Activated CD4-positive, alpha-beta memory T cell treated with anti-CD3 and anti-CD28 coated beads for 36 hours (primary cell): Measurements from ENCODE around the gene CCDC57. TPM values are rescaled to one million over a fixed set of nuclear protein-coding genes. Genes with fewer than 3 reads are reported as not detected.
"Not testable (repeated sequence)": the region's sequence is repeated elsewhere in the genome, so short reads cannot be mapped to it uniquely, and the experiment has no call there.

Source experiments
- CTCF ChIA-PET: fragments of 350-600 bp; sonication (Branson Sonifier 250); formaldehyde crosslinking; loops from one replicate; lab custom pipeline; 2021; ENCODE audit warnings: antibody characterized with exemption, inconsistent platforms; lab: Charles Lee
- POLR2A ChIA-PET: fragments of 350-600 bp; sonication (Branson Sonifier 250); formaldehyde crosslinking; loops from one replicate; lab custom pipeline; 2021; ENCODE audit warnings: antibody characterized with exemption; lab: Charles Lee
- DNase-seq: peaks from one replicate; pipeline ENCODE4 v3.0.0-alpha.2; 2020
- H3K27ac Mint-ChIP-seq: one replicate; pipeline ENCODE4 v1.8.0; 2021; ENCODE audit warnings: mixed read lengths
- H3K27me3 Mint-ChIP-seq: one replicate; pipeline ENCODE4 v1.8.0; 2021; ENCODE audit warnings: mixed read lengths
- H3K36me3 Mint-ChIP-seq: one replicate; pipeline ENCODE4 v1.8.0; 2021; ENCODE audit warnings: mixed read lengths
- H3K4me1 Mint-ChIP-seq: one replicate; pipeline ENCODE4 v1.8.0; 2021; ENCODE audit warnings: low read depth, mixed read lengths
- H3K4me3 Mint-ChIP-seq: one replicate; pipeline ENCODE4 v1.8.0; 2021; ENCODE audit warnings: mild to moderate bottlenecking, mixed read lengths
- H3K9me3 Mint-ChIP-seq: one replicate; pipeline ENCODE4 v1.8.0; 2021; ENCODE audit warnings: mixed read lengths
- intact Hi-C: fragments of 100-400 bp; cut with micrococcal nuclease; formaldehyde crosslinking; loops from one replicate; pipeline ENCODE4 v1.15.1; 2023
- total RNA-seq, 2 experiments: library from RNA; stranded (reverse); gene quantifications; one replicate each; pipeline ENCODE4 v1.2.3, GENCODE V29; 2021

Gene CCDC57
- total RNA-seq, 2 experiments from 2014 or later = 49.6 to 51.7 TPM

DNA sequence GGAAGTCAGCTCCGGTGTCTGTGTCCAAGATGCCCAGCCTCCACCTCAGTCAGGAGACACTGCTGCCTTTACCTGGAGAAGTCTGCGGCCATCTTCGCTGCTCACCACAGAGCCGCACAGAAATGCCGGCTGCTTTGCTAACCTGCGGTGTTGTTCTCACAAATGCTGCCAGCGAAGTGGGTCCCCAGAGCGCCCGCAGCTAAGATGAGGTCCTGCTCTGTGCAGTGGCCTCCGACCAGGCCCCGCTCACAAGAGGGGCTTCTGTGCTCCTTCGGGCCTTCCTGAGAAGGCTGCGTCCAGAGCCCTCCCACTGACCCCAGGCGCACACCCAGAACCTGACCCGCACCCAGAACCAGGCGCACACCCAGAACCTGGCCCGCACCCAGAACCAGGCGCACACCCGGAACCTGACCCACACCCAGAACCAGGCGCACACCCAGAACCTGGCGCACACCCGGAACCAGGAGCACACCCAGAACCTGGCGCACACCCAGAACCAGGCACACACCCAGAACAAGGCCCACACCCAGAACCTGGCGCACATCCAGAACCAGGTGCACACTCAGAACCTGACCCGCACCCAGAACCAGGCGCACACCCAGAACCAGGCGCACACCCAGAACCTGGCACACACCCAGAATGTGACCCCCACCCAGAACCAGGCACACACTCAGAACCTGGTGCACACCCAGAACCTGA, 63.1 kb downstream of the CCDC57 start:
- ChIA-PET CTCF (no interaction called here), POLR2A (no interaction called here)
- intact Hi-C loops = loop anchor here (10.0 kb wide), 1 partner anchor 85 kb away; the partner anchor contains the start of gene DUS1L

DNA sequence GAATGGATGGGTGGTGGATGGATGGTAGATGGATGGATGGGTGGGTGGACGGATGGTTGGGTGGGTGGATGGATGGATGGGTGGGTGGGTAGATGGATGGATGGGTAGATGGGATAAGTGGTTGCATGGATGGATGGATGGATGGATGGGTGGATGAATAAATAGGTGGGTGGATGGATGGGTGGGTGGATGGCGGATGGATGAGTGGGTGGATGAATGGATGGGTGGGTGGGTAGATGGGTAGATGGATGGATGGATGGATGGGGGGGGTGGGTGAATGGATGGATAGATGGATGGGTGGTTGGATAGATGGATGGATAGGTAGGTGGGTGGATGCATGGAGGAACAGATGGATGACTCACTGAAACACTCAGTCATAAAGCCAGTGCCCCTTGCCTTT, 63.6 kb downstream of the CCDC57 start:
- peaks cover 1% of the 10 kb centered on the region for H3K36me3 Mint-ChIP-seq
- intact Hi-C loops = no loop called here
- no peak for DNase-seq
- ChIA-PET POLR2A (no interaction called here), CTCF (no interaction called here)
- no peaks in the 10 kb centered on the region for H3K27me3 Mint-ChIP-seq
- H3K27ac Mint-ChIP-seq = no peak overlapping the region
- H3K4me3 Mint-ChIP-seq = no peak overlapping the region
- H3K4me1 Mint-ChIP-seq = peaks cover 2% of the 10 kb centered on the region
- no peaks in the 10 kb centered on the region for H3K9me3 Mint-ChIP-seq

More for the DNA sequence above, 63.1 kb downstream of the CCDC57 start:
- H3K36me3 Mint-ChIP-seq = peaks cover 1% of the 10 kb centered on the region
- H3K27me3 Mint-ChIP-seq = no peaks in the 10 kb centered on the region
- H3K27ac Mint-ChIP-seq = no peak overlapping the region
- no peak overlapping the region for H3K4me3 Mint-ChIP-seq
- no peaks in the 10 kb centered on the region for H3K9me3 Mint-ChIP-seq
- no peak for DNase-seq
- H3K4me1 Mint-ChIP-seq = peaks cover 4% of the 10 kb centered on the region

DNA sequence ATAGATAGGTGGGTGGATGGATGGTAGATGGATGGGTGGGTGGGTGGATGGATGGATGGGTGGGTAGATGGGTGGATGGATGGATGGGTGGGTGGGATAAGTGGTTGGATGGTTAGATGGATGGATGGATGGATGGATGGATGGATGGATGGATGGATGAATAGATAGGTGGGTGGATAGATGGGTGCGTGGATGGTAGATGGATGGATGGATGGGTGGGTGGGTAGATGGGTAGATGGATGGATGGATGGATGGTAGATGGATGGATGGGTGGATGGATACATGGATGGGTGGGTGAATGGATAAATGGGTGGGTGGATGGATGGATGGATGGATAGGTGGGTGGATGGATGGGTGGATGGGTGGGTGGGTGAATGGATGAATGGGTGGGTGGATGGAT, 64.6 kb downstream of the CCDC57 start:
- no peaks in the 10 kb centered on the region for H3K9me3 Mint-ChIP-seq
- DNase-seq = no peak
- intact Hi-C loops = no loop called here
- H3K36me3 Mint-ChIP-seq = peaks cover 1% of the 10 kb centered on the region
- POLR2A ChIA-PET = no interaction called here
- no peak overlapping the region for H3K27ac Mint-ChIP-seq
- no peaks in the 10 kb centered on the region for H3K4me1 Mint-ChIP-seq
- no peak overlapping the region for H3K4me3 Mint-ChIP-seq
- CTCF ChIA-PET = no interaction called here
- no peaks in the 10 kb centered on the region for H3K27me3 Mint-ChIP-seq

GRCh38 chr17:82146663-82147654, 65.7 kb downstream of the CCDC57 start:
- CTCF ChIA-PET = no interaction called here
- Mint-ChIP-seq H3K27me3 (no peaks in the 10 kb centered on the region), H3K4me1 (no peaks in the 10 kb centered on the region), H3K9me3 (no peaks in the 10 kb centered on the region), H3K27ac (no peak overlapping the region), H3K36me3 (peaks cover 1% of the 10 kb centered on the region), H3K4me3 (no peak overlapping the region)
- POLR2A ChIA-PET = no interaction called here
- intact Hi-C loops = no loop called here
- DNase-seq = no peak

- DNase-seq = no peak
- Mint-ChIP-seq H3K9me3 (no peaks in the 10 kb centered on the region), H3K4me3 (no peak overlapping the region), H3K36me3 (peaks cover 1% of the 10 kb centered on the region), H3K27me3 (no peaks in the 10 kb centered on the region), H3K4me1 (no peaks in the 10 kb centered on the region), H3K27ac (no peak overlapping the region)
- CTCF ChIA-PET = interaction anchor here (0.6 to 3.0 kb wide), 2 partner anchors 186 to 194 kb away, joined by 3 to 6 read pairs; no protein-coding TSS in a partner anchor
- POLR2A ChIA-PET = no interaction called here
- intact Hi-C loops = no loop called here
These were observed 67.0 kb downstream of the CCDC57 start for GRCh38 chr17:82145550-82146155.

DNA sequence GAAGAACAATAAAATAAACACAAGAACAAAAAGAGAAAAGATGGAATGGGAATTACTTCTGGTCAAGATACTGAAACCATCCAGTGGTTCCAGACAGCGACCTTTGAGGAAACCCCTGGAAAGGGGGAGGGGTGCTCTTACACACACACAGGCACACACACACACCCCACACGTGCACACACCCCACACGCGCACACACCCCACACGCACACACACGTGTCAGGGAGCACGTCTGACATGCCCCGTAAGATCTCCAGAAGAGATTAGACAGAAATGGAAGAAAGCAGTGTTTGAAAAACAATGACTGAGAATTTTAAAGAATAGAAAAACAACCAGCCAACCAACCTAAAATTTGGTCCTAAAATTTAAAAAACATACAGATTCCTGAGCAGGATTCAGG, 69.3 kb downstream of the CCDC57 start:
- POLR2A ChIA-PET = no interaction called here
- no peaks in the 10 kb centered on the region for H3K27me3 Mint-ChIP-seq
- no peaks in the 10 kb centered on the region for H3K9me3 Mint-ChIP-seq
- no peak for DNase-seq
- intact Hi-C loops = no loop called here
- CTCF ChIA-PET = interaction anchor here (3.0 kb wide), 1 partner anchor 184 kb away, joined by 6 read pairs; no protein-coding TSS in a partner anchor
- no peak overlapping the region for H3K27ac Mint-ChIP-seq
- peaks cover 1% of the 10 kb centered on the region for H3K36me3 Mint-ChIP-seq
- H3K4me1 Mint-ChIP-seq = no peaks in the 10 kb centered on the region
- no peak overlapping the region for H3K4me3 Mint-ChIP-seq

- CTCF ChIA-PET, H3K27me3 Mint-ChIP-seq, intact Hi-C loops, H3K36me3 Mint-ChIP-seq, H3K27ac Mint-ChIP-seq, H3K4me1 Mint-ChIP-seq, H3K9me3 Mint-ChIP-seq, H3K4me3 Mint-ChIP-seq, DNase-seq: not testable (repeated sequence)
- POLR2A ChIA-PET = interaction anchor here (0.6 kb wide), 1 partner anchor 162 kb away, joined by 4 read pairs; no protein-coding TSS in a partner anchor
These were observed 72.7 kb downstream of the CCDC57 start for GRCh38 chr17:82139961-82140360.

- Mint-ChIP-seq H3K4me3 (no peak overlapping the region), H3K9me3 (no peaks in the 10 kb centered on the region), H3K4me1 (no peaks in the 10 kb centered on the region), H3K27me3 (no peaks in the 10 kb centered on the region), H3K36me3 (no peaks in the 10 kb centered on the region), H3K27ac (no peak overlapping the region)
- no peak for DNase-seq
- ChIA-PET CTCF (no interaction called here), POLR2A (no interaction called here)
- intact Hi-C loops = no loop called here
These were observed 74.1 kb downstream of the CCDC57 start for GRCh38 chr17:82138511-82138992.

- CTCF ChIA-PET = interaction anchor here (0.6 kb wide), 1 partner anchor 17 kb away, joined by 3 read pairs; no protein-coding TSS in a partner anchor
- H3K36me3 Mint-ChIP-seq = no peaks in the 10 kb centered on the region
- no peak for DNase-seq
- no peak overlapping the region for H3K4me3 Mint-ChIP-seq
- POLR2A ChIA-PET = no interaction called here
- peaks cover 4% of the 10 kb centered on the region for H3K4me1 Mint-ChIP-seq
- H3K9me3 Mint-ChIP-seq = no peaks in the 10 kb centered on the region
- H3K27ac Mint-ChIP-seq = no peak overlapping the region
- intact Hi-C loops = no loop called here
- no peaks in the 10 kb centered on the region for H3K27me3 Mint-ChIP-seq
These were observed 78.5 kb downstream of the CCDC57 start for GRCh38 chr17:82134101-82134500.

GRCh38 chr17:82133166-82133953, 79.3 kb downstream of the CCDC57 start:
- DNase-seq, POLR2A ChIA-PET: not testable (repeated sequence)

GRCh38 chr17:82129095-82129494, 83.5 kb downstream of the CCDC57 start:
- H3K27me3 Mint-ChIP-seq = no peaks in the 10 kb centered on the region
- DNase-seq = no peak
- ChIA-PET POLR2A (no interaction called here), CTCF (no interaction called here)
- intact Hi-C loops = loop anchor here (5.0 kb wide), 1 partner anchor 78 kb away; no protein-coding TSS in a partner anchor
- H3K9me3 Mint-ChIP-seq = no peaks in the 10 kb centered on the region
- H3K4me1 Mint-ChIP-seq = peaks cover 36% of the 10 kb centered on the region
- H3K27ac Mint-ChIP-seq = no peak overlapping the region
- H3K36me3 Mint-ChIP-seq = peaks cover 4% of the 10 kb centered on the region
- H3K4me3 Mint-ChIP-seq = no peak overlapping the region

More at GRCh38 chr17:82133166-82133953, 79.3 kb downstream of the CCDC57 start:
- H3K36me3 Mint-ChIP-seq, intact Hi-C loops, H3K4me1 Mint-ChIP-seq, H3K4me3 Mint-ChIP-seq, H3K9me3 Mint-ChIP-seq, CTCF ChIA-PET, H3K27me3 Mint-ChIP-seq, H3K27ac Mint-ChIP-seq: not testable (repeated sequence)
